Measurements from ENCODE around the gene IQSEC3. TPM values are rescaled to one million over a fixed set of nuclear protein-coding genes. Genes with fewer than 3 reads are reported as not detected.

The IQSEC3 gene
- total and polyA plus RNA-seq, 10 of the 15 experiments (the other 5 are each of a cell fraction or from before 2014, with no cell fraction given): not detected

DNA sequence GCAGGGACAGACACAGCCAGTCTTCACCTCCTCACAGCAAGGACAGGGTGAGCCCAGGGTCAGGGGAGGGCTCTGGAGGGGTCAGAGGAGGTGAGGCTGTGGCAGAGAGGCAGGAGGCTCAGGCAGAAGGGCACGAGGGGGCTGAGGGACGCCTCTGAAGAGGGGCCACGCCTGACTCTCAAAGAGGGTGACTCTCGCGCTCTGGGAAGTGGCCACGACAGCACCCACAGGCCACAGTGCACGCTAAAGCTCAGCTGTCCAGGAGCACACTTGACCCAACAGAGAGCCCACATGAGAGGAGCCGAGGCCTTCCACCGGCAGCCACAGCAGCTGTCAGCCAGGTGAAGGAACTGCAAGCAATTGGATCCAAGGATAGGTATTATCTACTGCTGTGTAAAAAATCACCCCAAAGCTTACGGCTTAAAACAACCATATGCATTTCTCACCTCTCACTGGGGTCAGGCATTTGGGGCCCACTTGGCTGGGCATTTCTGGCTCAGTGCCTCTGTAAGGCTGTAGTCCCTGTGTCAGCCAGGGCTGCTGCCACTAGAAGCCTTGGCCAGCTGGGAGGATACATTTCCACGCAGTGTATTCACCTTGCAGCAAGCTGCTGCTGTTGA is 119.5 kb downstream of the IQSEC3 start:
- 50% methylated on average over 6 of the region's 11 CpGs for WGBS (ENCODE audit: insufficient coverage, insufficient replicate concordance, low lambda C conversion rate, missing lambda C conversion rate)
- FAIRE-seq: no peak
- Histone ChIP-seq H3K4me1 (ENCODE audit: control insufficient read depth, insufficient read depth, low read length) (no peaks in the 10 kb centered on the region), H3K9ac (ENCODE audit: control insufficient read depth, insufficient read depth, low read length) (no peak overlapping the region), H3K27ac (ENCODE audit: control insufficient read depth, insufficient read depth) (no peak overlapping the region), H3K79me2 (ENCODE audit: control insufficient read depth, insufficient read depth, low read length) (no peaks in the 10 kb centered on the region), H3K4me3 (no peak overlapping the region), H3K36me3 (ENCODE audit: control insufficient read depth in 2 of 2, insufficient read depth in 2 of 2, low read length in 1 of 2) (no peaks in the 10 kb centered on the region), H4K20me1 (ENCODE audit: control insufficient read depth, insufficient read depth) (no peaks in the 10 kb centered on the region), H3K9me3 (replicated peaks; ENCODE audit: control insufficient read depth, insufficient read depth, low read length) (no peaks in the 10 kb centered on the region), H3K27me3 (replicated peaks in 1 of 2; ENCODE audit: control insufficient read depth in 2 of 2, insufficient read depth in 2 of 2, low read length in 1 of 2) (no peaks in the 10 kb centered on the region; a peak in 1 of 4 replicates), H2AFZ (ENCODE audit: control insufficient read depth, low read depth, low read length) (no peak overlapping the region), H3K4me2 (ENCODE audit: control insufficient read depth, insufficient read depth) (no peak overlapping the region)
- ChIA-PET POLR2A (no interaction called here), RAD21 (ENCODE audit: unreplicated experiment) (no interaction called here), CTCF (no interaction called here), SMC1A (ENCODE audit: uncharacterized antibody, unreplicated experiment) (no interaction called here)
- DNase-seq (ENCODE audit: low read depth, low spot score): no peak
- TF ChIP-seq SREBF2 (IDR thresholded peaks at IDR 0.05; ENCODE audit: low read length): no peak
- TF ChIP-seq ZSCAN29 (IDR thresholded peaks at IDR 0.05): no peak
- TF ChIP-seq ESRRA (IDR thresholded peaks at IDR 0.05; ENCODE audit: low read length): no peak
- TF ChIP-seq STAT3 (IDR thresholded peaks at IDR 0.05; ENCODE audit: low read depth, low read length): no peak
- no peak for TF ChIP-seq SUPT20H (IDR thresholded peaks at IDR 0.05; ENCODE audit: borderline replicate concordance, control insufficient read depth, low read depth, low read length)
- TF ChIP-seq KAT2A (conservative IDR thresholded peaks at IDR 0.05; ENCODE audit: control insufficient read depth, low read depth, low read length): no peak
- TF ChIP-seq MYC (IDR thresholded peaks at IDR 0.05; ENCODE audit: insufficient read depth, insufficient read length, insufficient replicate concordance, low read length, severe bottlenecking): no peak
- TF ChIP-seq, protein P1, sequence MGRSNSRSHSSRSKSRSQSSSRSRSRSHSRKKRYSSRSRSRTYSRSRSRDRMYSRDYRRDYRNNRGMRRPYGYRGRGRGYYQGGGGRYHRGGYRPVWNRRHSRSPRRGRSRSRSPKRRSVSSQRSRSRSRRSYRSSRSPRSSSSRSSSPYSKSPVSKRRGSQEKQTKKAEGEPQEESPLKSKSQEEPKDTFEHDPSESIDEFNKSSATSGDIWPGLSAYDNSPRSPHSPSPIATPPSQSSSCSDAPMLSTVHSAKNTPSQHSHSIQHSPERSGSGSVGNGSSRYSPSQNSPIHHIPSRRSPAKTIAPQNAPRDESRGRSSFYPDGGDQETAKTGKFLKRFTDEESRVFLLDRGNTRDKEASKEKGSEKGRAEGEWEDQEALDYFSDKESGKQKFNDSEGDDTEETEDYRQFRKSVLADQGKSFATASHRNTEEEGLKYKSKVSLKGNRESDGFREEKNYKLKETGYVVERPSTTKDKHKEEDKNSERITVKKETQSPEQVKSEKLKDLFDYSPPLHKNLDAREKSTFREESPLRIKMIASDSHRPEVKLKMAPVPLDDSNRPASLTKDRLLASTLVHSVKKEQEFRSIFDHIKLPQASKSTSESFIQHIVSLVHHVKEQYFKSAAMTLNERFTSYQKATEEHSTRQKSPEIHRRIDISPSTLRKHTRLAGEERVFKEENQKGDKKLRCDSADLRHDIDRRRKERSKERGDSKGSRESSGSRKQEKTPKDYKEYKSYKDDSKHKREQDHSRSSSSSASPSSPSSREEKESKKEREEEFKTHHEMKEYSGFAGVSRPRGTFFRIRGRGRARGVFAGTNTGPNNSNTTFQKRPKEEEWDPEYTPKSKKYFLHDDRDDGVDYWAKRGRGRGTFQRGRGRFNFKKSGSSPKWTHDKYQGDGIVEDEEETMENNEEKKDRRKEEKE (IDR thresholded peaks at IDR 0.05): no peak
- no peak for TF ChIP-seq ELK1 (IDR thresholded peaks at IDR 0.05; ENCODE audit: low read depth, low read length)
- TF ChIP-seq CREM (IDR thresholded peaks at IDR 0.05; ENCODE audit: low read depth): no peak
- TF ChIP-seq, protein P2, sequence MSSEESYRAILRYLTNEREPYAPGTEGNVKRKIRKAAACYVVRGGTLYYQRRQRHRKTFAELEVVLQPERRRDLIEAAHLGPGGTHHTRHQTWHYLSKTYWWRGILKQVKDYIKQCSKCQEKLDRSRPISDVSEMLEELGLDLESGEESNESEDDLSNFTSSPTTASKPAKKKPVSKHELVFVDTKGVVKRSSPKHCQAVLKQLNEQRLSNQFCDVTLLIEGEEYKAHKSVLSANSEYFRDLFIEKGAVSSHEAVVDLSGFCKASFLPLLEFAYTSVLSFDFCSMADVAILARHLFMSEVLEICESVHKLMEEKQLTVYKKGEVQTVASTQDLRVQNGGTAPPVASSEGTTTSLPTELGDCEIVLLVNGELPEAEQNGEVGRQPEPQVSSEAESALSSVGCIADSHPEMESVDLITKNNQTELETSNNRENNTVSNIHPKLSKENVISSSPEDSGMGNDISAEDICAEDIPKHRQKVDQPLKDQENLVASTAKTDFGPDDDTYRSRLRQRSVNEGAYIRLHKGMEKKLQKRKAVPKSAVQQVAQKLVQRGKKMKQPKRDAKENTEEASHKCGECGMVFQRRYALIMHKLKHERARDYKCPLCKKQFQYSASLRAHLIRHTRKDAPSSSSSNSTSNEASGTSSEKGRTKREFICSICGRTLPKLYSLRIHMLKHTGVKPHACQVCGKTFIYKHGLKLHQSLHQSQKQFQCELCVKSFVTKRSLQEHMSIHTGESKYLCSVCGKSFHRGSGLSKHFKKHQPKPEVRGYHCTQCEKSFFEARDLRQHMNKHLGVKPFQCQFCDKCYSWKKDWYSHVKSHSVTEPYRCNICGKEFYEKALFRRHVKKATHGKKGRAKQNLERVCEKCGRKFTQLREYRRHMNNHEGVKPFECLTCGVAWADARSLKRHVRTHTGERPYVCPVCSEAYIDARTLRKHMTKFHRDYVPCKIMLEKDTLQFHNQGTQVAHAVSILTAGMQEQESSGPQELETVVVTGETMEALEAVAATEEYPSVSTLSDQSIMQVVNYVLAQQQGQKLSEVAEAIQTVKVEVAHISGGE (CRISPR knock-in tag; IDR thresholded peaks at IDR 0.05): no peak
- TF ChIP-seq SMARCA5 (IDR thresholded peaks at IDR 0.05): no peak
- TF ChIP-seq, protein P3, sequence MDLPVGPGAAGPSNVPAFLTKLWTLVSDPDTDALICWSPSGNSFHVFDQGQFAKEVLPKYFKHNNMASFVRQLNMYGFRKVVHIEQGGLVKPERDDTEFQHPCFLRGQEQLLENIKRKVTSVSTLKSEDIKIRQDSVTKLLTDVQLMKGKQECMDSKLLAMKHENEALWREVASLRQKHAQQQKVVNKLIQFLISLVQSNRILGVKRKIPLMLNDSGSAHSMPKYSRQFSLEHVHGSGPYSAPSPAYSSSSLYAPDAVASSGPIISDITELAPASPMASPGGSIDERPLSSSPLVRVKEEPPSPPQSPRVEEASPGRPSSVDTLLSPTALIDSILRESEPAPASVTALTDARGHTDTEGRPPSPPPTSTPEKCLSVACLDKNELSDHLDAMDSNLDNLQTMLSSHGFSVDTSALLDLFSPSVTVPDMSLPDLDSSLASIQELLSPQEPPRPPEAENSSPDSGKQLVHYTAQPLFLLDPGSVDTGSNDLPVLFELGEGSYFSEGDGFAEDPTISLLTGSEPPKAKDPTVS (IDR thresholded peaks at IDR 0.05; ENCODE audit: low read depth, low read length): no peak
- TF ChIP-seq RELA (IDR thresholded peaks at IDR 0.05; ENCODE audit: borderline replicate concordance, partially characterized antibody): no peak
- TF ChIP-seq EGR1 (IDR thresholded peaks at IDR 0.05; ENCODE audit: borderline replicate concordance in 1 of 2, low read depth in 2 of 2, low read length in 2 of 2): no peak
- no TSS peak for BruUV-seq (replicated peaks)
- intact Hi-C loops (cut with micrococcal nuclease; ENCODE audit: unreplicated experiment): no loop called here
- in situ Hi-C loops (cut with MboI): no loop called here
- no peak for ATAC-seq
